ENCODE measurements around the gene SMC3. TPM values are rescaled to one million over a fixed set of nuclear protein-coding genes. Genes with fewer than 3 reads are reported as not detected.

Gene SMC3
- total and polyA plus RNA-seq, 2 donors = 24.6 to 63.7 TPM

GRCh38 chr10:110612087-110612486 lies 44.6 kb downstream of the SMC3 start:
- peaks cover 5 to 7% of the 10 kb centered on the region in 2 donors for H3K36me3 ChIP-seq (ENCODE audit: control insufficient read depth in 2 of 2, insufficient read depth in 2 of 2, low read length in 1 of 2)
- peaks cover 17 to 38% of the 10 kb centered on the region in 2 donors for H3K4me1 ChIP-seq (ENCODE audit: control insufficient read depth in 2 of 2, insufficient read depth in 2 of 2, low read length in 2 of 2)
- H3K9me3 ChIP-seq (ENCODE audit: control insufficient read depth in 2 of 2, insufficient read depth in 1 of 2, low read length in 1 of 2) = no peaks in the 10 kb centered on the region
- WGBS = 22% methylated on average over 3 of the region's 3 CpGs
- peak overlapping the region in 1 of 2 donors; percentile 43 for H3K27ac ChIP-seq (ENCODE audit: low read depth in 1 of 2, low read length in 1 of 2)
- H3K27me3 ChIP-seq (ENCODE audit: control insufficient read depth in 2 of 2, insufficient read depth in 1 of 2, low read length in 1 of 2) = no peaks in the 10 kb centered on the region
- DNase-seq (ENCODE audit: low read depth in 6 of 9, low spot score in 9 of 9) = peak in 2 of 9 donors; percentile 27 to 62
- H3K4me3 ChIP-seq (ENCODE audit: low read length in 2 of 2) = no peak overlapping the region

GRCh38 chr10:110612629-110613028 lies 45.1 kb downstream of the SMC3 start:
- 91% methylated on average over 4 of the region's 4 CpGs for WGBS
- H3K4me1 ChIP-seq (ENCODE audit: control insufficient read depth in 2 of 2, insufficient read depth in 2 of 2, low read length in 2 of 2) = peaks cover 17 to 43% of the 10 kb centered on the region in 2 donors

GRCh38 chr10:110613341-110613995 lies 46.0 kb downstream of the SMC3 start:
- Histone ChIP-seq H3K4me3 (ENCODE audit: low read length in 2 of 2) (no peak overlapping the region), H3K27me3 (ENCODE audit: control insufficient read depth in 2 of 2, insufficient read depth in 1 of 2, low read length in 1 of 2) (no peaks in the 10 kb centered on the region), H3K4me1 (ENCODE audit: control insufficient read depth in 2 of 2, insufficient read depth in 2 of 2, low read length in 2 of 2) (peaks cover 25 to 52% of the 10 kb centered on the region in 2 donors), H3K9me3 (ENCODE audit: control insufficient read depth in 2 of 2, insufficient read depth in 1 of 2, low read length in 1 of 2) (no peaks in the 10 kb centered on the region), H3K27ac (ENCODE audit: low read depth in 1 of 2, low read length in 1 of 2) (no peak overlapping the region), H3K36me3 (ENCODE audit: control insufficient read depth in 2 of 2, insufficient read depth in 2 of 2, low read length in 1 of 2) (no peaks in the 10 kb centered on the region)
- DNase-seq (ENCODE audit: low read depth in 6 of 9, low spot score in 9 of 9) = no peak
- 74% methylated on average over 8 of the region's 8 CpGs for WGBS

More at GRCh38 chr10:110612629-110613028, 45.1 kb downstream of the SMC3 start:
- Histone ChIP-seq H3K9me3 (ENCODE audit: control insufficient read depth in 2 of 2, insufficient read depth in 1 of 2, low read length in 1 of 2) (no peaks in the 10 kb centered on the region), H3K27ac (ENCODE audit: low read depth in 1 of 2, low read length in 1 of 2) (peak overlapping the region; percentile 26 to 43), H3K4me3 (ENCODE audit: low read length in 2 of 2) (no peak overlapping the region), H3K36me3 (ENCODE audit: control insufficient read depth in 2 of 2, insufficient read depth in 2 of 2, low read length in 1 of 2) (peaks cover 3% of the 10 kb centered on the region in 2 donors), H3K27me3 (ENCODE audit: control insufficient read depth in 2 of 2, insufficient read depth in 1 of 2, low read length in 1 of 2) (no peaks in the 10 kb centered on the region)
- DNase-seq (ENCODE audit: low read depth in 6 of 9, low spot score in 9 of 9) = no peak

GRCh38 chr10:110613996-110614495 lies 46.6 kb downstream of the SMC3 start:
- no peaks in the 10 kb centered on the region for H3K27me3 ChIP-seq (ENCODE audit: control insufficient read depth in 2 of 2, insufficient read depth in 1 of 2, low read length in 1 of 2)
- 92% methylated on average over 9 of the region's 9 CpGs for WGBS
- H3K9me3 ChIP-seq (ENCODE audit: control insufficient read depth in 2 of 2, insufficient read depth in 1 of 2, low read length in 1 of 2) = no peaks in the 10 kb centered on the region
- no peak overlapping the region for H3K27ac ChIP-seq (ENCODE audit: low read depth in 1 of 2, low read length in 1 of 2)
- no peaks in the 10 kb centered on the region for H3K36me3 ChIP-seq (ENCODE audit: control insufficient read depth in 2 of 2, insufficient read depth in 2 of 2, low read length in 1 of 2)
- DNase-seq (ENCODE audit: low read depth in 6 of 9, low spot score in 9 of 9) = no peak
- H3K4me3 ChIP-seq (ENCODE audit: low read length in 2 of 2) = no peak overlapping the region
- H3K4me1 ChIP-seq (ENCODE audit: control insufficient read depth in 2 of 2, insufficient read depth in 2 of 2, low read length in 2 of 2) = peaks cover 30 to 53% of the 10 kb centered on the region in 2 donors

GRCh38 chr10:110615057-110615747 lies 47.7 kb downstream of the SMC3 start:
- Histone ChIP-seq H3K27me3 (ENCODE audit: control insufficient read depth in 2 of 2, insufficient read depth in 1 of 2, low read length in 1 of 2) (no peaks in the 10 kb centered on the region), H3K4me3 (ENCODE audit: low read length in 2 of 2) (no peak overlapping the region), H3K27ac (ENCODE audit: low read depth in 1 of 2, low read length in 1 of 2) (no peak overlapping the region), H3K9me3 (ENCODE audit: control insufficient read depth in 2 of 2, insufficient read depth in 1 of 2, low read length in 1 of 2) (peaks cover 0 to 4% of the 10 kb centered on the region in 2 donors), H3K36me3 (ENCODE audit: control insufficient read depth in 2 of 2, insufficient read depth in 2 of 2, low read length in 1 of 2) (no peaks in the 10 kb centered on the region), H3K4me1 (ENCODE audit: control insufficient read depth in 2 of 2, insufficient read depth in 2 of 2, low read length in 2 of 2) (peaks cover 34 to 59% of the 10 kb centered on the region in 2 donors)
- no peak for DNase-seq (ENCODE audit: low read depth in 6 of 9, low spot score in 9 of 9)
- WGBS = 61% methylated on average over 2 of the region's 2 CpGs

- H3K27ac ChIP-seq (ENCODE audit: low read depth in 1 of 2, low read length in 1 of 2) = no peak overlapping the region
- no peaks in the 10 kb centered on the region for H3K27me3 ChIP-seq (ENCODE audit: control insufficient read depth in 2 of 2, insufficient read depth in 1 of 2, low read length in 1 of 2)
- H3K4me3 ChIP-seq (ENCODE audit: low read length in 2 of 2) = no peak overlapping the region
- H3K4me1 ChIP-seq (ENCODE audit: control insufficient read depth in 2 of 2, insufficient read depth in 2 of 2, low read length in 2 of 2) = peaks cover 34 to 53% of the 10 kb centered on the region in 2 donors
- H3K9me3 ChIP-seq (ENCODE audit: control insufficient read depth in 2 of 2, insufficient read depth in 1 of 2, low read length in 1 of 2) = peaks cover 0 to 4% of the 10 kb centered on the region in 2 donors
- 99% methylated on average over 5 of the region's 5 CpGs for WGBS
- H3K36me3 ChIP-seq (ENCODE audit: control insufficient read depth in 2 of 2, insufficient read depth in 2 of 2, low read length in 1 of 2) = no peaks in the 10 kb centered on the region
- no peak for DNase-seq (ENCODE audit: low read depth in 6 of 9, low spot score in 9 of 9)
Measured at GRCh38 chr10:110616493-110617033, 49.1 kb downstream of the SMC3 start.

- DNase-seq (ENCODE audit: low read depth in 6 of 9, low spot score in 9 of 9) = peak in 7 of 9 donors; percentile 51 to 87 (median 72)
- H3K4me3 ChIP-seq (ENCODE audit: low read length in 2 of 2) = no peak overlapping the region
- 61% methylated on average over 7 of the region's 7 CpGs for WGBS
Measured at GRCh38 chr10:110617425-110618229, 50.1 kb downstream of the SMC3 start.

GRCh38 chr10:110618230-110618610 lies 50.7 kb downstream of the SMC3 start:
- H3K4me1 ChIP-seq (ENCODE audit: control insufficient read depth in 2 of 2, insufficient read depth in 2 of 2, low read length in 2 of 2) = peaks cover 20 to 37% of the 10 kb centered on the region in 2 donors
- peaks cover 0 to 4% of the 10 kb centered on the region in 2 donors for H3K9me3 ChIP-seq (ENCODE audit: control insufficient read depth in 2 of 2, insufficient read depth in 1 of 2, low read length in 1 of 2)
- no peaks in the 10 kb centered on the region for H3K27me3 ChIP-seq (ENCODE audit: control insufficient read depth in 2 of 2, insufficient read depth in 1 of 2, low read length in 1 of 2)
- DNase-seq (ENCODE audit: low read depth in 6 of 9, low spot score in 9 of 9) = peak in 1 of 9 donors; percentile 58
- 67% methylated on average over 5 of the region's 5 CpGs for WGBS
- no peak overlapping the region for H3K4me3 ChIP-seq (ENCODE audit: low read length in 2 of 2)
- no peaks in the 10 kb centered on the region for H3K36me3 ChIP-seq (ENCODE audit: control insufficient read depth in 2 of 2, insufficient read depth in 2 of 2, low read length in 1 of 2)
- peak overlapping the region; percentile 84 to 86 for H3K27ac ChIP-seq (ENCODE audit: low read depth in 1 of 2, low read length in 1 of 2)

More at GRCh38 chr10:110617425-110618229, 50.1 kb downstream of the SMC3 start:
- Histone ChIP-seq H3K36me3 (ENCODE audit: control insufficient read depth in 2 of 2, insufficient read depth in 2 of 2, low read length in 1 of 2) (no peaks in the 10 kb centered on the region), H3K27ac (ENCODE audit: low read depth in 1 of 2, low read length in 1 of 2) (peak overlapping the region; percentile 84 to 86), H3K4me1 (ENCODE audit: control insufficient read depth in 2 of 2, insufficient read depth in 2 of 2, low read length in 2 of 2) (peaks cover 26 to 43% of the 10 kb centered on the region in 2 donors), H3K27me3 (ENCODE audit: control insufficient read depth in 2 of 2, insufficient read depth in 1 of 2, low read length in 1 of 2) (no peaks in the 10 kb centered on the region), H3K9me3 (ENCODE audit: control insufficient read depth in 2 of 2, insufficient read depth in 1 of 2, low read length in 1 of 2) (peaks cover 0 to 4% of the 10 kb centered on the region in 2 donors)

Measured in thymus (tissue), 11 donors.